Esophagus muscularis mucosa (tissue), 3 donors: ENCODE data around the gene SGK1.

Experiments
- CTCF ChIP-seq, 3 experiments: fragments of 200-600 bp in 2 of 3; fragments of 450-650 bp in 1 of 3; sonication (generic) in 2 of 3; IDR thresholded peaks; one replicate each; pipeline ENCODE4 v1.5.1; 2017 to 2019; ENCODE audit warnings: antibody characterized with exemption in 3 of 3, mild to moderate bottlenecking in 2 of 3, moderate library complexity in 1 of 3
- POLR2A ChIP-seq: fragments of 450-650 bp; IDR thresholded peaks from one replicate; pipeline ENCODE4 v1.6.1; 2017; ENCODE audit warnings: antibody characterized with exemption, moderate library complexity, mild to moderate bottlenecking, low read depth
- POLR2AphosphoS5 ChIP-seq, 2 donors: sonication (generic); formaldehyde crosslinking; IDR thresholded peaks; one replicate each; pipeline ENCODE4 v1.6.1; 2017; ENCODE audit warnings: antibody characterized with exemption in 2 of 2

- TF ChIP-seq POLR2AphosphoS5 (IDR thresholded peaks at IDR 0.05) (no peak), CTCF (IDR thresholded peaks at IDR 0.05) (no peak), POLR2A (no peak)
Observed at GRCh38 chr6:134245706-134246105, 72.2 kb downstream of the SGK1 start.
